ENCODE data around the gene MYL12A.
A peak's percentile ranks its signal among the peaks of the same experiment; 100 is the strongest.

Gene MYL12A

GRCh38 chr18:3284501-3284900 is 36.9 kb downstream of the MYL12A start:
- DNase-seq, result no peak

DNA sequence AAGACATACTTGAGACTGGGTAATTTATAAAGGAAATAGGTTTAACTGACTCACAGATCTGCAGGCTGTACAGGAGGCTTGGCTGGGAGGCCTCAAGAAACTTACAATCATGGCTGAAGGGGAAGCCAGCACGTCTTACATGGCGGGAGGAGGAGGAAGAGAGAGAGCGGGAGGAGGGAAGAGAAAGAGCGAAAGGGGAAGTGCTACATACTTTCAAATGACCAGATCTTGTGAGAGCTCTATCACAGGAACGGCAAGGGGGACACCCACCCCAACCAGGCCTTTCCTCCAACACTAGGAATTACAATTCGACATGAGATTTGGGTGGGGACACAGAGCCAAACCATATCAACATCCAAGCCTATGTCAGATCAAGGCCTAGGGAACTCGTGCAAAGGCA is 38.6 kb downstream of the MYL12A start:
- DNase-seq, result no peak

DNA sequence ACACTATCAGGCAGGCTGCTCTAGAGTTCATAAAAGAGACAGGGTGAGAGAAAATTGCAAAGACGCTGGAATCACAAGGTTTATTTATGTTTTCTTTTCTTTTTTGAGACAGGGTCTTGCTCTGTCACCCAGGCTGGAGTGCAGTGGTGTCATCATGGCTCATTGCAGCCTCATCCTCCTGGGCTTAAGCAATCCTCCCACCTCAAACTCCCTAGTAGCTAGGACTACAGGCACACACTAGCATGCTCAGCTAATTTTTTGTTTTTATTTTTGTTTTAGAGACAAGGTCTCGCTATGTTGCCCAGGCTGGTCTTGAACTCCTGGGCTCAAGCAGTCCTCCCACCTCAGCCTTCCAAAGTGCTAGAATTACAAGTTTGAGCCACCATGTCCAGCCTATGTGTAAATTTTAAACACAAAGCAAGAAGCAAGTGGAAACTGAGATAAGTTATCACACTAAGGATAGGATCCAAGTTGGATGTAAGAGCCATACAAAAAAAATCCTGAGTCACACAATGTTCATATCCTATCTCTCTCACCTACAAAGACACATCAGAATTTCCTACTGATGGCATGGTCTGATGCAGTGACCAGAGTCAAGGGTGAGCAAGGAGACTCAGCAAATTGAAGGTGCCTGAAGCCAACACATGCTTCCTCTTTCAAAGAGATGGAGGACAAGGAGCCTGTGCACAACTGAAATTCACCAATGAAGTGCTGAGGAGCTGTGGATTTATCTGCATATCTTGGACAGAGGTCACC is 45.8 kb downstream of the MYL12A start:
- no peak for DNase-seq

DNA sequence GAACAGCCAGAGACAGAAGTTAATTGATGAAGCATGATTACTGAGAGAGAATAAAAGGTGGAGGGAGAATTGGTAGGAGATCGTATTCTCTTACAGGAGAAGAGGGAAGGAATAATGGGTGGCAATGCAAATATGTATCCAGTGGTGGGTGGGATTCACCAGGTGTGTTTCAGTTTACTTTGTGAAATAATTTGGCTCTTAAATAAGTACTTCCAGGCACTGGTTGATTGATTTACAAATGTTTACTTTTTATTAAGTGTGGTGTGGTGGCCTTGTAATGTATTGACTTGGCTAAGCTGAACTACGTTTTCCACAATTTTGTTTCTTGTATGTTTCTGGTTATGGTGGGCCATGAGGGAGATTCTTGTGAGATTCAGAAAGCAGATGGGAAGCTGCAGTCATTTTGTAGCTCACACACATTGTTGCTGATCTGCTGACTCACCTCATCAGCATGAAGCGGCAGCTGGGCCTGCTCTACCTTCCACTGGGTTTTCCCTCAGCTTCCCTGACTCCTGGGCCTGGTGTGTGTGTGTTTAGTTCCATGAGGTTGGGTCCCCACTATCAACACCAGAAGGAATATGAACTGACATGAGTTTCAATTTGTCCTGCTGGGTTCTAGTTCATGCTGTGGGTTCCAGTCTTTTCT is 47.0 kb downstream of the MYL12A start:
- peak; percentile 62 for DNase-seq

DNA sequence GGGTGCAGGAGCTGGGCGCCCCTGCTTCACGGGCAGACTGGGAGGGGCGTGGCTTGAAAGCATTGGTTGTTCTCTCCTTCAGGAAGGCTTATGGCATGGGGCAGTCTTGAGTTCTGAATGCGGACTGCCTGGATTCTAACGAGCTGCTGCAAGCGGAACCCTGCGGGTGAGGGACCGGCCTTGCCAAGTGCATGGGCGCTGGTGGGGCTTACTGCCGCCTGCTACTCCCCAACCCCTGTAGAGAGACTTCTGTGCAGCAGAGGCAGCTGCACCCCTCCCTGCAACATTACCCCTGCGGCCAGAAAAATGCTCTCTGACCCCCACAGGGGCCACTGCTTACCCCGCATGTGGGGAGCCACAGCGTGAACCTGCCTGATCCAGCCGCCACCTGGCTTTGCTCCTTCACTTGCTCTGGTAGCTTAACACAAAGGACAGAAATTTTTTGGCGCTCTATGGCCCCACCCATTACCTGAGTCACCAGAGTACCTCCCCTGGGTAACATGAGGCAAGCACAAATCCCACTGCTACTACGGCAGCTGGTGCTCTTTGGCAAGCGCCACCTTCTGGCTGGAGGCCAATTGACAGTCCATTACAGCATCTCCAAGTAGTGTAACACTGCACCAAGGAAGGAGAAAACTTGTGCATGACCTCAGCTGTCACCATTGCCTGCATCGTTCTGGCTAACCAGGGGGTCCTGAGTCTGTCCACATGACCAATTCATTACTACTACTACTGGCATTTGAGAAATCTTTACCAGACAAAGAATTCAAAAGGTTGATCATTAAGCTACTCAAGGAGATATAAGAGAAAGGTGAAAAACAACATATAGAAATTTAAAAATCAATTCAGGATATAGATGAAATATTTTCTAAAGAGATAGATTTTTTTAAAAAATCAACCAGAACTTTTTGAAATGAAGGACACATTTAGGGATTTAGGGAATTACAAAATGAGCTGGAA is 49.7 kb downstream of the MYL12A start:
- DNase-seq, result peak; percentile 90

DNA sequence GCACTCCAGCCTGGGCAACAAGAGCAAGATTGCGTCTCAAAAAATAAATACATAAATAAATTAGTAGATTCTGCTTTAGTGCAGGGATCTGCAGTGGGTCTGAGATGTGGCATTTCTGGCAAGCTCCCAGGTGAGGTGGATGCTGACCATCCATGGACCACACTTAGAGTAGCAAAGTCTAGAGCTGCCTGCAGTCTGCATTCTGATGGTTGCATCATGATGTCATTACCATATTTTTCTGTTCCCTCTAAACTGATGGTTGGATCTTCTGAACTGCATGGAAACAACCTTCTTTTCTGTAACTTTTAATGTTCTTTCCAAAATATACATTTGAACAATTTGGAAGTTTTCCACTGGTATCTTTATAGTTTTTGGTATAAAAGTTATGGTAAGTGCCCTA is 57.2 kb downstream of the MYL12A start:
- DNase-seq, result peak; percentile 11

DNA sequence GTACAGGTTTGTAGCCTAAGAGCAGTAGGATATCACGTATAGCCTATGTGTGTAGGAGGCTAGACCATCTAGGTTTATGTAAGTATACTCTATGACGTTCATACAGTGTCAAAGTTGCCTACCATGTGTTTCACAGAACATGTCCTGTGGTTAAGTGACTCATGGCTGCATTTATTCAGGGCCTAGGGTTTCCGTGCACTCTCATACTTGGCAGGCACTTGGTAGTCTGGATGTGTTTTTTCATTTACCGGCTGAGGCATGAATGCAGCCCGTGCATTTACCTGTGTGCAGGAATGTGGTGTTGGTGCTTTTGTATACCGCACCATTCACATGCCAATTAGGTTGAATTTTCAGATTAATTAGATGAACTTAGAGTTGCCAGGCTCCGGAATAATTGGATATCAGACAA is 57.8 kb downstream of the MYL12A start:
- peak; percentile 97 for DNase-seq

Data from fibroblast of upper back skin (primary cell).